Sigmoid colon (tissue), 7 donors: Measurements from ENCODE around the gene MGMT. TPM values are rescaled to one million over a fixed set of nuclear protein-coding genes. Genes with fewer than 3 reads are reported as not detected.

ENCODE experiments used
- DNase-seq: peaks from one replicate; pipeline ENCODE4 v3.0.0-alpha.2; 2019
- H3K27ac ChIP-seq, 4 donors: fragments of 200-600 bp; sonication (generic); one replicate each; pipeline ENCODE4 v1.5.1; 2016 to 2019; ENCODE audit warnings: mild to moderate bottlenecking in 1 of 4
- H3K27me3 ChIP-seq, 3 donors: fragments of 200-600 bp; sonication (generic); one replicate each; pipeline ENCODE4 v1.5.1; 2019; ENCODE audit warnings: mild to moderate bottlenecking in 1 of 3
- H3K36me3 ChIP-seq, 4 donors: fragments of 200-600 bp; sonication (generic); one replicate each; pipeline ENCODE4 v1.5.1; 2016 to 2019
- H3K4me1 ChIP-seq, 4 donors: fragments of 200-600 bp; sonication (generic); one replicate each; pipeline ENCODE4 v1.5.1; 2017 to 2019
- H3K4me3 ChIP-seq, 4 donors: fragments of 200-600 bp; sonication (generic); one replicate each; pipeline ENCODE4 v1.5.1; 2017 to 2019; ENCODE audit warnings: mild to moderate bottlenecking in 2 of 4, moderate library complexity in 1 of 4
- H3K9me3 ChIP-seq, 4 donors: fragments of 200-600 bp in 3 of 4; sonication (generic) in 3 of 4; one replicate each; pipeline versions ENCODE4 v1.5.1 to v1.6.1; 2013 to 2019
- CTCF ChIP-seq, 4 experiments: fragments of 450-650 bp in 3 of 4; fragments of 200-600 bp in 1 of 4; IDR thresholded peaks; one replicate each; pipeline ENCODE4 v1.5.1; 2016 to 2019; ENCODE audit warnings: antibody characterized with exemption in 4 of 4, mild to moderate bottlenecking in 3 of 4, moderate library complexity in 2 of 4
- EP300 ChIP-seq, 4 donors: sonication (generic); formaldehyde crosslinking; IDR thresholded peaks; one replicate each; pipeline ENCODE4 v1.6.1; 2017; ENCODE audit warnings: antibody characterized with exemption in 4 of 4
- POLR2A ChIP-seq, 2 donors: fragments of 450-650 bp; IDR thresholded peaks; one replicate each; pipeline ENCODE4 v1.6.1; 2016; ENCODE audit warnings: antibody characterized with exemption in 2 of 2, mild to moderate bottlenecking in 2 of 2, moderate library complexity in 2 of 2
- POLR2AphosphoS5 ChIP-seq, 4 donors: sonication (generic); formaldehyde crosslinking; IDR thresholded peaks; one replicate each; pipeline ENCODE4 v1.6.1; 2017; ENCODE audit warnings: antibody characterized with exemption in 4 of 4
- WGBS, 2 donors: extraction: QIAGEN DNeasy Blood & Tissue Kit; methylation state at CpG; one replicate each; pipeline ENCODE4 v1.1.7; 2013; 5-methylcytosine and 5-hydroxymethylcytosine counted together
- intact Hi-C: fragments of 100-400 bp; cut with DNase I; formaldehyde crosslinking; loops from one replicate; pipeline ENCODE4 v1.15.1; 2023
- polyA plus RNA-seq, 3 donors: library from polyadenylated mRNA; stranded (reverse); fragments of 200-250 nt; gene quantifications; one replicate each; pipeline ENCODE4 v1.2.3, GENCODE V29; 2013
- total RNA-seq, 4 donors: library from RNA; depleted of rRNA; stranded (reverse); fragments of >200 nt; gene quantifications; one replicate each; pipeline ENCODE4 v1.1.0, GENCODE V29; 2016
- donor health status: healthy with polysubstance abuse.
- donor health status: Bipolar disorder and iron deficiency.
- donor health status: healthy.

MGMT gene
- total and polyA plus RNA-seq, 7 donors = 7.2 to 40.3 (median 24.3) TPM

DNA sequence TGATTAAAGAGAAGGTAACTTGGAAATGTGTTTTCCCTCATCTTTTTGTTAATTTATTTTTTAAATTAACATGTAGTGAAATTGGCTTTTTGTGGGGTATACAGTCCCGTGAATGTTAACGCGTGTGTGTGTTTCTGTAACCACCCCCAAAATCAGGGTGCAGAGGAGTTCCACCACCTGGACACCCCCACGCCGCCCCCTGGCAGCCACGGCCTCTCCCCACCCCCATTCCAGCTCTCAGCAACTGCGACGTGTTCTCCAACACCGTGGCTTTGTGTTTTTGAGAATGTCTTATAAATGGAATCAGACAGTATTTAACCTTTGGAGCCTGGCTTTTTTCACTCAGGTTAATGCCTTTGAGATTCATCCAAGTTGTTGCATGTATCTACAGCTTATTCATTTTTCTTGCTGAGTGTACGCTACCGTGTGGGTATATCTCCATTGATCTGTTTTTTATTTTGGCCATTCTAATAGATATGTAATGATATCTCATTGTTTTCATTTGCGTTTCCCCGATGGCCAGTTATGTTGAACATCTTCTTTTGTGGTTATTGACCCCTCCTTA, 278.2 kb downstream of the MGMT start:
- whole genome bisulfite sequencing, 2 donors = 96% methylated on average over 13 of the region's 13 CpGs
- H3K27ac ChIP-seq = no peak overlapping the region
- no peaks in the 10 kb centered on the region for H3K4me1 ChIP-seq
- peaks cover 4 to 26% (median 6%) of the 10 kb centered on the region in 4 donors for H3K9me3 ChIP-seq
- peak; percentile 29 for DNase-seq
- intact Hi-C loops = no loop called here
- no peaks in the 10 kb centered on the region for H3K27me3 ChIP-seq
- TF ChIP-seq EP300 (IDR thresholded peaks at IDR 0.05) (no peak), POLR2AphosphoS5 (IDR thresholded peaks at IDR 0.05) (no peak), POLR2A (IDR thresholded peaks at IDR 0.05) (no peak), CTCF (IDR thresholded peaks at IDR 0.05) (no peak)
- no peaks in the 10 kb centered on the region for H3K36me3 ChIP-seq
- no peak overlapping the region for H3K4me3 ChIP-seq

DNA sequence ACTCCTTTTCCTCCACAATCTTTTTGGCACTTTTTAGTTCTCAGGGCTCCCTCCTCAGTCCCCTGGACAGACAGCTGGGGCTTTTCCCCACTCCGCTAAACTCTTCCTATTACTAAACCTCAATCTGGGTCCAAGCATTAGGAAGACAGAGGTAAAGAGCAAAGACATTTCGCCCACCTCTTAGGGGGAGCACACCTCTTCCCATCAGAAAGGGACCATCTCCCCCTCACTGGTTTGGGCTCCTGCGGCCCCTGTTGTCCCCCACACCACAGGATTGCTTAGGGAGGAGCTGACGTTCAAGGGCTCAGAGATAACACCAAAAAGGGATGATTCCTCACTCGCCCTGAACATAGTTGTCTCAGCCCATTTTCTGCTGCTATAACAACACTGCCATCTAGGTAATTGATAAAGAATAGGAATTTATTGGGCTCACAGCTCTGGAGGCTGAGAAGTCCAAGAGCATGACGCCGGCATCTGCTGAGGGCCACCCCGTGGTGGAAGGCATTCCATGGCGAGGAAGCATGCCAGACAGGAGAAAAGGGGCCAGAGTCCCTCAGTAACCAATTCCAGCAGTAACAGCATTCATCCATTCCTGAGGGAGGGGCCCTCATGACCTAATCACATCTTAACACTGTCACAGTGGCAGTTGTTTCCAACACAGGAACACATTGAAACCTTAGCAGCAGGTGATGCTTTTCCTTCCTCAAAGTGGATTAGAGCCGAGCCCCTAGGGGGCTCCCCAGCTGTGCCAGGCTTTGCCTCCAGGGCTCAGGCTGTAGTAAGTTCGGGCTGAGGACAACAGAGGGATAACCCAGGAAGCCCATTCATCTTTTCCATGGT, 287.4 kb downstream of the MGMT start:
- no peak overlapping the region for H3K4me3 ChIP-seq
- no peak overlapping the region for H3K27ac ChIP-seq
- H3K4me1 ChIP-seq = peaks cover 0 to 12% (median 4%) of the 10 kb centered on the region in 4 donors
- intact Hi-C loops = no loop called here
- H3K36me3 ChIP-seq = peaks cover 0 to 3% (median 0%) of the 10 kb centered on the region in 4 donors
- 80 to 82% methylated on average over 11 of the region's 11 CpGs for WGBS, 2 donors
- no peaks in the 10 kb centered on the region for H3K27me3 ChIP-seq
- H3K9me3 ChIP-seq = peaks cover 0 to 4% (median 1%) of the 10 kb centered on the region in 4 donors
- TF ChIP-seq EP300 (IDR thresholded peaks at IDR 0.05) (no peak), POLR2AphosphoS5 (IDR thresholded peaks at IDR 0.05) (no peak), CTCF (IDR thresholded peaks at IDR 0.05) (no peak), POLR2A (IDR thresholded peaks at IDR 0.05) (no peak)
- DNase-seq = peak; percentile 28

DNA sequence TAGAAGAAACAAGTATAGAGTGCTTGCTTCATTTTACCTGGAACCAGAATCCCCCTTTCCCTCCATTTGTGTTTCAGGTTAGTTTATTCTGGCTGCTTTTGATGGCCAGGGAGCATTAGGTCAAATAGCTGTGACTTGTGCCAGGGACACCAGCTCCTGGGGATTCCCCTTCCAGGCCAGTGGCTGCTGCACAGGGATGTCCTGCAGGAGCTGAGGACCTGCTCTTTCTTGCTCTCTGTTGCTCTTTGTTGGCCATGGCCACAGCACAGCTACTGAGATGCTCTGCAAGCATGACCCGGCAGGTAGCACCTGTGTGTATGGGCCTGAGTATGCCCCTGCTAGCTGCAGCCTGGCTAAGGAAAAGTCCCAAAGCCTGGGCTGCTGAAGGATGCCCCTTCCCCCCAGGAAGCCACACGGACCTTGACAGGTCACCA, 288.1 kb downstream of the MGMT start:
- Histone ChIP-seq H3K27ac (no peak overlapping the region), H3K36me3 (peaks cover 0 to 9% (median 3%) of the 10 kb centered on the region in 4 donors), H3K27me3 (no peaks in the 10 kb centered on the region), H3K9me3 (no peaks in the 10 kb centered on the region), H3K4me3 (no peak overlapping the region), H3K4me1 (peaks cover 0 to 12% (median 4%) of the 10 kb centered on the region in 4 donors)
- WGBS, 2 donors = 88 to 91% methylated on average over 2 of the region's 2 CpGs
- intact Hi-C loops = no loop called here
- no peak for DNase-seq
- TF ChIP-seq EP300 (IDR thresholded peaks at IDR 0.05) (no peak), CTCF (IDR thresholded peaks at IDR 0.05) (no peak), POLR2AphosphoS5 (IDR thresholded peaks at IDR 0.05) (no peak), POLR2A (IDR thresholded peaks at IDR 0.05) (no peak)

DNA sequence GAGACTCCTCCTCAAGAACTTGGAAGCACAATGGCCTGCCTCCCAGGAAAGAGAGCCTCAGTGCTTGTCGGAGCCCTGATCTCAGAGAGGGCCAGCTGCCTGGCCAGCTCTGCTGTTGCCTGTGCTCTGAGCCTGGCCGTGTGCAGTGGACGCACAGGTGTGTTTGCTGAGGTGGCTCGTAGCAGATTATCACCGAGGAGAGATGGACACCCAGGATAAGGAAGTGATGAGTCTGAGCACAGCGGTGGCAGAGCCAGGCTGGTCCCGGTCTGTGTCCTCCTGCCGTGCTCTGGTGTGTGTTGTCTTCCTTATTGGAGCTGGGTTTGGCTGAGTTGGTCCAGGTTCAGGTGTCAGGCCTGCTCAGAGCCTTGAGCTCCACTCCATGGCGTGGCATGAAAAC, 288.6 kb downstream of the MGMT start:
- WGBS, 2 donors = 92 to 97% methylated on average over 9 of the region's 9 CpGs
- DNase-seq = peak; percentile 50

More for the DNA sequence above, 288.6 kb downstream of the MGMT start:
- Histone ChIP-seq H3K36me3 (peaks cover 0 to 14% (median 3%) of the 10 kb centered on the region in 4 donors), H3K27me3 (no peaks in the 10 kb centered on the region), H3K9me3 (no peaks in the 10 kb centered on the region), H3K4me3 (no peak overlapping the region), H3K4me1 (peaks cover 0 to 12% (median 4%) of the 10 kb centered on the region in 4 donors), H3K27ac (no peak overlapping the region)
- intact Hi-C loops = no loop called here
- TF ChIP-seq EP300 (IDR thresholded peaks at IDR 0.05) (no peak), POLR2AphosphoS5 (IDR thresholded peaks at IDR 0.05) (no peak), CTCF (IDR thresholded peaks at IDR 0.05) (no peak), POLR2A (IDR thresholded peaks at IDR 0.05) (no peak)
